ENCODE data around the gene ADCY4. TPM values are rescaled to one million over a fixed set of nuclear protein-coding genes. Genes with fewer than 3 reads are reported as not detected.

The ADCY4 gene
- total and polyA plus RNA-seq, 2 of the 13 experiments (the other 11 are each of a cell fraction or from before 2014, with no cell fraction given) = 0.03 TPM; not detected in 1

- no peak for FAIRE-seq
- TF ChIP-seq JDP2 (CRISPR knock-in tag; IDR thresholded peaks at IDR 0.05; ENCODE audit: borderline replicate concordance) (no peak), SP140L (CRISPR knock-in tag; IDR thresholded peaks at IDR 0.05; ENCODE audit: borderline replicate concordance) (no peak), PRDM15 (CRISPR knock-in tag; IDR thresholded peaks at IDR 0.05) (no peak), HDAC6 (IDR thresholded peaks at IDR 0.05; ENCODE audit: low read depth, low read length) (no peak), NFYB (CRISPR knock-in tag; IDR thresholded peaks at IDR 0.05) (no peak), ZSCAN30 (CRISPR knock-in tag; IDR thresholded peaks at IDR 0.05) (no peak), ZNF432 (CRISPR knock-in tag; IDR thresholded peaks at IDR 0.05; ENCODE audit: borderline replicate concordance) (no peak), ZNF256 (CRISPR knock-in tag; conservative IDR thresholded peaks at IDR 0.05) (no peak), SUZ12 (IDR thresholded peaks at IDR 0.05; ENCODE audit: low read depth, low read length) (no peak), ZMYM3 (CRISPR knock-in tag; IDR thresholded peaks at IDR 0.05) (no peak)
- TF ChIP-seq, protein P1, sequence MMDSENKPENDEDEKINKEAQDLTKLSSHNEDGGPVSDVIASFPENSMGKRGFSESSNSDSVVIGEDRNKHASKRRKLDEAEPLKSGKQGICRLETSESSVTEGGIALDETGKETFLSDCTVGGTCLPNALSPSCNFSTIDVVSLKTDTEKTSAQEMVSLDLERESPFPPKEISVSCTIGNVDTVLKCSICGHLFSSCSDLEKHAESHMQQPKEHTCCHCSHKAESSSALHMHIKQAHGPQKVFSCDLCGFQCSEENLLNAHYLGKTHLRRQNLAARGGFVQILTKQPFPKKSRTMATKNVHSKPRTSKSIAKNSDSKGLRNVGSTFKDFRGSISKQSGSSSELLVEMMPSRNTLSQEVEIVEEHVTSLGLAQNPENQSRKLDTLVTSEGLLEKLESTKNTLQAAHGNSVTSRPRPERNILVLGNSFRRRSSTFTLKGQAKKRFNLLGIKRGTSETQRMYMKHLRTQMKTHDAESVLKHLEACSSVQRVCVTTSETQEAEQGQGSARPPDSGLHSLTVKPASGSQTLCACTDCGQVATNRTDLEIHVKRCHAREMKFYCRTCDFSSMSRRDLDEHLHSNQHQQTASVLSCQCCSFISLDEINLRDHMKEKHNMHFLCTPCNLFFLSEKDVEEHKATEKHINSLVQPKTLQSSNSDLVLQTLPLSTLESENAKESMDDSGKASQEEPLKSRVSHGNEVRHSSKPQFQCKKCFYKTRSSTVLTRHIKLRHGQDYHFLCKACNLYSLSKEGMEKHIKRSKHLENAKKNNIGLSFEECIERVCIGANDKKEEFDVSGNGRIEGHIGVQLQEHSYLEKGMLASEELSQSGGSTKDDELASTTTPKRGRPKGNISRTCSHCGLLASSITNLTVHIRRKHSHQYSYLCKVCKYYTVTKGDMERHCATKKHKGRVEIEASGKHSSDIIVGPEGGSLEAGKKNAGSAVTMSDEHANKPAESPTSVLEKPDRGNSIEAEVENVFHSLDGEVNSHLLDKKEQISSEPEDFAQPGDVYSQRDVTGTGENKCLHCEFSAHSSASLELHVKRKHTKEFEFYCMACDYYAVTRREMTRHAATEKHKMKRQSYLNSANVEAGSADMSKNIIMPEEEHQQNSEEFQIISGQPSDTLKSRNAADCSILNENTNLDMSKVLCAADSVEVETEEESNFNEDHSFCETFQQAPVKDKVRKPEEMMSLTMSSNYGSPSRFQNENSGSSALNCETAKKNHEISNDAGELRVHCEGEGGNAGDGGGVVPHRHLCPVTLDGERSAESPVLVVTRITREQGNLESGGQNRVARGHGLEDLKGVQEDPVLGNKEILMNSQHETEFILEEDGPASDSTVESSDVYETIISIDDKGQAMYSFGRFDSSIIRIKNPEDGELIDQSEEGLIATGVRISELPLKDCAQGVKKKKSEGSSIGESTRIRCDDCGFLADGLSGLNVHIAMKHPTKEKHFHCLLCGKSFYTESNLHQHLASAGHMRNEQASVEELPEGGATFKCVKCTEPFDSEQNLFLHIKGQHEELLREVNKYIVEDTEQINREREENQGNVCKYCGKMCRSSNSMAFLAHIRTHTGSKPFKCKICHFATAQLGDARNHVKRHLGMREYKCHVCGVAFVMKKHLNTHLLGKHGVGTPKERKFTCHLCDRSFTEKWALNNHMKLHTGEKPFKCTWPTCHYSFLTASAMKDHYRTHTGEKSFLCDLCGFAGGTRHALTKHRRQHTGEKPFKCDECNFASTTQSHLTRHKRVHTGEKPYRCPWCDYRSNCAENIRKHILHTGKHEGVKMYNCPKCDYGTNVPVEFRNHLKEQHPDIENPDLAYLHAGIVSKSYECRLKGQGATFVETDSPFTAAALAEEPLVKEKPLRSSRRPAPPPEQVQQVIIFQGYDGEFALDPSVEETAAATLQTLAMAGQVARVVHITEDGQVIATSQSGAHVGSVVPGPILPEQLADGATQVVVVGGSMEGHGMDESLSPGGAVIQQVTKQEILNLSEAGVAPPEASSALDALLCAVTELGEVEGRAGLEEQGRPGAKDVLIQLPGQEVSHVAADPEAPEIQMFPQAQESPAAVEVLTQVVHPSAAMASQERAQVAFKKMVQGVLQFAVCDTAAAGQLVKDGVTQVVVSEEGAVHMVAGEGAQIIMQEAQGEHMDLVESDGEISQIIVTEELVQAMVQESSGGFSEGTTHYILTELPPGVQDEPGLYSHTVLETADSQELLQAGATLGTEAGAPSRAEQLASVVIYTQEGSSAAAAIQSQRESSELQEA (CRISPR knock-in tag; IDR thresholded peaks at IDR 0.05; ENCODE audit: not compliant biosample characterization) = no peak
- TF ChIP-seq, protein P2, sequence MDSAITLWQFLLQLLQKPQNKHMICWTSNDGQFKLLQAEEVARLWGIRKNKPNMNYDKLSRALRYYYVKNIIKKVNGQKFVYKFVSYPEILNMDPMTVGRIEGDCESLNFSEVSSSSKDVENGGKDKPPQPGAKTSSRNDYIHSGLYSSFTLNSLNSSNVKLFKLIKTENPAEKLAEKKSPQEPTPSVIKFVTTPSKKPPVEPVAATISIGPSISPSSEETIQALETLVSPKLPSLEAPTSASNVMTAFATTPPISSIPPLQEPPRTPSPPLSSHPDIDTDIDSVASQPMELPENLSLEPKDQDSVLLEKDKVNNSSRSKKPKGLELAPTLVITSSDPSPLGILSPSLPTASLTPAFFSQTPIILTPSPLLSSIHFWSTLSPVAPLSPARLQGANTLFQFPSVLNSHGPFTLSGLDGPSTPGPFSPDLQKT (CRISPR knock-in tag; IDR thresholded peaks at IDR 0.05; ENCODE audit: borderline replicate concordance) = no peak
Measured at GRCh38 chr14:24323341-24323740, 11.5 kb downstream of the ADCY4 start.

More at GRCh38 chr14:24323341-24323740, 11.5 kb downstream of the ADCY4 start:
- no peaks in the 10 kb centered on the region for H3K36me3 ChIP-seq (replicated peaks in 1 of 2; ENCODE audit: control insufficient read depth in 1 of 2, insufficient read depth in 2 of 2, low read length in 2 of 2)
- H3K4me2 ChIP-seq (ENCODE audit: low read depth, low read length) = no peak overlapping the region
- intact Hi-C loops (cut with micrococcal nuclease; ENCODE audit: unreplicated experiment) (no loop called here), in situ Hi-C loops (cut with HindIII; ENCODE audit: extremely low pct_ligation_motif_present, low pct_unique_long_range_greater_than_20kb) (no loop called here)
- H3K4me1 ChIP-seq (ENCODE audit: insufficient read depth, low read length) = peaks cover 9% of the 10 kb centered on the region
- H3K27me3 ChIP-seq (ENCODE audit: control insufficient read depth in 1 of 2, insufficient read depth in 2 of 2, low read length in 2 of 2) = peaks cover 25 to 78% of the 10 kb centered on the region in 2 experiments
- WGBS (ENCODE audit: low lambda C conversion rate) = 0% methylated on average over 3 of the region's 3 CpGs
- no peak overlapping the region for H2AFZ ChIP-seq (ENCODE audit: low read length)
- H3K79me2 ChIP-seq (ENCODE audit: insufficient read depth, low read length) = no peaks in the 10 kb centered on the region
- peak; percentile 1; the same call in 1 of the 3 replicates for ATAC-seq
- no peak overlapping the region for H3K9ac ChIP-seq (ENCODE audit: insufficient read depth, low read depth, low read length)
- no peak overlapping the region for H3K4me3 ChIP-seq (replicated peaks in 1 of 3; ENCODE audit: insufficient read depth in 1 of 3, low read depth in 2 of 3, low read length in 3 of 3)
- no peaks in the 10 kb centered on the region for H4K20me1 ChIP-seq (ENCODE audit: insufficient read depth, low read length)
- no peaks in the 10 kb centered on the region for H3K9me3 ChIP-seq (ENCODE audit: low read length)
- no peak for DNase-seq (ENCODE audit: low spot score)
- no peak overlapping the region for H3K27ac ChIP-seq (ENCODE audit: extremely low read length, insufficient read depth, low read length)
- no TSS peak for BruUV-seq (replicated peaks)
- CTCF ChIA-PET (ENCODE audit: low intra/inter-chr PET ratio, low total read pairs) = interaction anchor here (0.6 kb wide), 1 partner anchor 114 kb away, joined by 3 read pairs; no protein-coding TSS in a partner anchor
- POLR2A ChIA-PET = interaction anchor here (0.6 to 1.4 kb wide), 4 partner anchors 17 to 108 kb away, joined by 3 to 5 read pairs (median 4); partner anchors contain the start of genes DHRS1, NOP9 and TINF2

Data from HepG2 (cell line).